SH-SY5Y (cell line): ENCODE results near the gene WWOX.

Experiments
- GATA2 ChIP-seq: IDR thresholded peaks from 2 replicates; pipeline ENCODE4 v1.6.1; 2011; ENCODE audit warnings: mild to moderate bottlenecking, low read depth, low read length
- GATA3 ChIP-seq: IDR thresholded peaks from 2 replicates; pipeline ENCODE4 v1.6.1; 2011; ENCODE audit warnings: low read depth, mild to moderate bottlenecking, low read length, moderate library complexity

- TF ChIP-seq GATA2 = no peak
- TF ChIP-seq GATA3 = no peak
Measured at GRCh38 chr16:78605548-78606101, 506.2 kb downstream of the WWOX start.
